ENCODE data around the gene SNTA1. TPM values are rescaled to one million over a fixed set of nuclear protein-coding genes. Genes with fewer than 3 reads are reported as not detected.
A peak's percentile ranks its signal among the peaks of the same experiment; 100 is the strongest.
"Not testable (repeated sequence)": the region's sequence is repeated elsewhere in the genome, so short reads cannot be mapped to it uniquely, and the experiment has no call there.

Gene SNTA1
- total RNA-seq = 1 to 10 TPM; 5.1 to 5.7 TPM
- 1 to 10 TPM; 7.2 to 9.2 TPM for polyA plus RNA-seq

GRCh38 chr20:33443512-33444239 is at the start of gene SNTA1:
Gene SNTA1, minus strand, starts transcription at chr20:33443763. Its CDS starts 143 bp downstream, at chr20:33443620.
- H3K27ac ChIP-seq (ENCODE audit: low read depth, low read length) = peak within 1 kb of the TSS; percentile 74
- no peaks in the 10 kb centered on the region for H3K27me3 Mint-ChIP-seq
- intact Hi-C loops (cut with micrococcal nuclease) = loop anchor here (1.0 to 5.0 kb wide), 8 partner anchors 42 to 669 kb away; partner anchors contain the start of genes ACTL10, CBFA2T2, CDK5RAP1 and CHMP4B

GRCh38 chr20:33490934-33491656 is 47.5 kb upstream of the SNTA1 start:
- H3K4me1 Mint-ChIP-seq = peaks cover 12 to 33% (median 22%) of the 10 kb centered on the region in 4 donors
- H3K4me1 ChIP-seq (ENCODE audit: insufficient read depth, low read length) = peaks cover 20% of the 10 kb centered on the region
- no peaks in the 10 kb centered on the region for H3K27me3 ChIP-seq (ENCODE audit: insufficient read depth, low read length)
- peak overlapping the region; percentile 82 to 95 (median 92) for H3K27ac Mint-ChIP-seq
- H3K27ac ChIP-seq (ENCODE audit: low read depth, low read length) = peak overlapping the region; percentile 89
- peak overlapping the region; percentile 85 to 96 (median 90) for H3K4me3 Mint-ChIP-seq
- H3K9me3 Mint-ChIP-seq = no peaks in the 10 kb centered on the region
- peaks cover 0 to 10% of the 10 kb centered on the region in 2 donors for H3K36me3 Mint-ChIP-seq
- intact Hi-C loops (cut with micrococcal nuclease) = loop anchor here (1.0 kb wide), 2 partner anchors 47 to 175 kb away; partner anchors contain the start of gene ACTL10
- POLR2A ChIA-PET (ENCODE audit: partially characterized antibody) = interaction anchor here (1.0 to 2.9 kb wide), 22 partner anchors 10 to 1382 kb away, joined by 3 to 47 read pairs (median 6); partner anchors contain the start of genes ACTL10, CDK5RAP1, CHMP4B and EIF2S2
- DNase-seq = no peak
- no peaks in the 10 kb centered on the region for H3K27me3 Mint-ChIP-seq
- CTCF ChIA-PET (ENCODE audit: partially characterized antibody) = interaction anchor here (1.2 to 1.6 kb wide), 2 partner anchors 173 to 194 kb away, joined by 3 to 8 read pairs; no protein-coding TSS in a partner anchor
- peak overlapping the region; percentile 73 to 76 for H3K4me3 ChIP-seq (ENCODE audit: low read length in 2 of 2)
- no peaks in the 10 kb centered on the region for H3K9me3 ChIP-seq (ENCODE audit: control insufficient read depth in 1 of 2, low read length in 2 of 2)
- H3K36me3 ChIP-seq (ENCODE audit: insufficient read depth, low read length) = no peaks in the 10 kb centered on the region

More at GRCh38 chr20:33443512-33444239, at the start of gene SNTA1:
- H3K36me3 Mint-ChIP-seq = peaks cover 0 to 6% of the 10 kb centered on the region in 2 donors
- peaks cover 14 to 28% (median 22%) of the 10 kb centered on the region in 4 donors for H3K4me1 Mint-ChIP-seq
- ChIA-PET CTCF (ENCODE audit: partially characterized antibody) (interaction anchor here (0.5 to 1.8 kb wide), 7 partner anchors 42 to 1808 kb away, joined by 3 to 7 read pairs (median 3); partner anchors contain the start of genes ACTL10, CBFA2T2 and CDK5RAP1), POLR2A (ENCODE audit: partially characterized antibody) (interaction anchor here (0.6 to 3.4 kb wide), 21 partner anchors 12 to 668 kb away, joined by 3 to 22 read pairs (median 4); partner anchors contain the start of genes ACTL10, C20orf144, CBFA2T2 and CDK5RAP1)
- peak within 1 kb of the TSS; percentile 42 to 85 for H3K4me3 ChIP-seq (ENCODE audit: low read length in 2 of 2)
- no peaks in the 10 kb centered on the region for H3K27me3 ChIP-seq (ENCODE audit: insufficient read depth, low read length)
- H3K9me3 Mint-ChIP-seq = peaks cover 0 to 2% (median 0%) of the 10 kb centered on the region in 8 donors
- no peaks in the 10 kb centered on the region for H3K9me3 ChIP-seq (ENCODE audit: control insufficient read depth in 1 of 2, low read length in 2 of 2)
- H3K4me1 ChIP-seq (ENCODE audit: insufficient read depth, low read length) = peaks cover 17% of the 10 kb centered on the region
- peak within 1 kb of the TSS; percentile 90 to 97 (median 94) for H3K27ac Mint-ChIP-seq
- H3K4me3 Mint-ChIP-seq = peak within 1 kb of the TSS; percentile 92 to 97 (median 92)
- H3K36me3 ChIP-seq (ENCODE audit: insufficient read depth, low read length) = no peaks in the 10 kb centered on the region
- DNase-seq = peak; percentile 80 to 88 (median 81)

GRCh38 chr20:33490023-33490933 is 46.7 kb upstream of the SNTA1 start, which contains the start of gene CBFA2T2:
Gene CBFA2T2, plus strand, starts transcription at chr20:33490096. Its CDS starts 172 bp downstream, at chr20:33490268.
- Mint-ChIP-seq H3K4me1 (peaks cover 8 to 29% (median 18%) of the 10 kb centered on the region in 4 donors), H3K4me3 (peak within 1 kb of the TSS; percentile 85 to 96 (median 90)), H3K36me3 (peaks cover 0 to 10% of the 10 kb centered on the region in 2 donors), H3K9me3 (no peaks in the 10 kb centered on the region), H3K27me3 (no peaks in the 10 kb centered on the region), H3K27ac (peak within 1 kb of the TSS; percentile 92 to 95 (median 95))
- ChIA-PET CTCF (ENCODE audit: partially characterized antibody) (interaction anchor here (0.7 to 1.8 kb wide), 9 partner anchors 33 to 242 kb away, joined by 3 to 9 read pairs (median 4); partner anchors contain the start of genes PXMP4 and SNTA1), POLR2A (ENCODE audit: partially characterized antibody) (interaction anchor here (0.5 to 2.9 kb wide), 34 partner anchors 10 to 1381 kb away, joined by 3 to 47 read pairs (median 5); partner anchors contain the start of genes ACTL10, CDK5RAP1, CHMP4B and EIF2S2)
- no peaks in the 10 kb centered on the region for H3K27me3 ChIP-seq (ENCODE audit: insufficient read depth, low read length)
- intact Hi-C loops (cut with micrococcal nuclease) = loop anchor here (1.0 kb wide), 2 partner anchors 46 to 176 kb away; partner anchors contain the start of gene ACTL10
- no peaks in the 10 kb centered on the region for H3K36me3 ChIP-seq (ENCODE audit: insufficient read depth, low read length)
- H3K9me3 ChIP-seq (ENCODE audit: control insufficient read depth in 1 of 2, low read length in 2 of 2) = no peaks in the 10 kb centered on the region
- peaks cover 16% of the 10 kb centered on the region for H3K4me1 ChIP-seq (ENCODE audit: insufficient read depth, low read length)
- DNase-seq = no peak
- H3K4me3 ChIP-seq (ENCODE audit: low read length in 2 of 2) = peak within 1 kb of the TSS; percentile 73 to 76
- peak within 1 kb of the TSS; percentile 89 for H3K27ac ChIP-seq (ENCODE audit: low read depth, low read length)

- intact Hi-C loops (cut with micrococcal nuclease) = loop anchor here (1.0 kb wide), 5 partner anchors 45 to 231 kb away; partner anchors contain the start of genes ACTL10 and PXMP4
- Mint-ChIP-seq H3K27ac (peak overlapping the region; percentile 92 to 95 (median 94)), H3K36me3 (peaks cover 0 to 10% of the 10 kb centered on the region in 2 donors), H3K4me3 (peak overlapping the region; percentile 81 to 96 (median 86)), H3K27me3 (no peaks in the 10 kb centered on the region), H3K4me1 (peaks cover 8 to 24% (median 18%) of the 10 kb centered on the region in 4 donors), H3K9me3 (no peaks in the 10 kb centered on the region)
- H3K27me3 ChIP-seq (ENCODE audit: insufficient read depth, low read length) = no peaks in the 10 kb centered on the region
- peak overlapping the region; percentile 61 to 70 for H3K4me3 ChIP-seq (ENCODE audit: low read length in 2 of 2)
- ChIA-PET POLR2A (ENCODE audit: partially characterized antibody) (interaction anchor here (0.5 to 2.9 kb wide), 34 partner anchors 10 to 1380 kb away, joined by 3 to 47 read pairs (median 5); partner anchors contain the start of genes ACTL10, CDK5RAP1, CHMP4B and EIF2S2), CTCF (ENCODE audit: partially characterized antibody) (interaction anchor here (0.7 to 1.8 kb wide), 9 partner anchors 32 to 243 kb away, joined by 3 to 9 read pairs (median 4); partner anchors contain the start of genes PXMP4 and SNTA1)
- H3K27ac ChIP-seq (ENCODE audit: low read depth, low read length) = peak overlapping the region; percentile 89
- peak; percentile 98 to 99 (median 99) for DNase-seq
- no peaks in the 10 kb centered on the region for H3K36me3 ChIP-seq (ENCODE audit: insufficient read depth, low read length)
- H3K9me3 ChIP-seq (ENCODE audit: control insufficient read depth in 1 of 2, low read length in 2 of 2) = no peaks in the 10 kb centered on the region
- H3K4me1 ChIP-seq (ENCODE audit: insufficient read depth, low read length) = peaks cover 16% of the 10 kb centered on the region
These were observed 46.0 kb upstream of the SNTA1 start for GRCh38 chr20:33489495-33490022.

GRCh38 chr20:33488661-33489494 is 45.3 kb upstream of the SNTA1 start:
- H3K27me3 Mint-ChIP-seq; H3K9me3 ChIP-seq (ENCODE audit: control insufficient read depth in 1 of 2, low read length in 2 of 2); H3K36me3 Mint-ChIP-seq; H3K36me3 ChIP-seq (ENCODE audit: insufficient read depth, low read length); DNase-seq; H3K27me3 ChIP-seq (ENCODE audit: insufficient read depth, low read length); H3K9me3 Mint-ChIP-seq: not testable (repeated sequence)
- peaks cover 16% of the 10 kb centered on the region for H3K4me1 ChIP-seq (ENCODE audit: insufficient read depth, low read length)
- peak overlapping the region in 1 of 2 donors; percentile 70 for H3K4me3 ChIP-seq (ENCODE audit: low read length in 2 of 2)
- H3K4me3 Mint-ChIP-seq = peak overlapping the region in 3 of 8 donors; percentile 15 to 29 (median 21)
- H3K4me1 Mint-ChIP-seq = peaks cover 8 to 24% (median 18%) of the 10 kb centered on the region in 4 donors
- peak overlapping the region; percentile 55 to 95 (median 70) for H3K27ac Mint-ChIP-seq
- intact Hi-C loops (cut with micrococcal nuclease) = loop anchor here (1.0 kb wide), 3 partner anchors 66 to 231 kb away; partner anchors contain the start of gene PXMP4
- POLR2A ChIA-PET (ENCODE audit: partially characterized antibody) = interaction anchor here (1.0 to 2.9 kb wide), 23 partner anchors 9 to 953 kb away, joined by 3 to 47 read pairs (median 6); partner anchors contain the start of genes ACTL10, CDK5RAP1, CHMP4B and EIF2S2
- CTCF ChIA-PET (ENCODE audit: partially characterized antibody) = interaction anchor here (0.7 to 1.8 kb wide), 7 partner anchors 45 to 243 kb away, joined by 3 to 9 read pairs (median 4); partner anchors contain the start of genes PXMP4 and SNTA1
- H3K27ac ChIP-seq (ENCODE audit: low read depth, low read length) = peak overlapping the region; percentile 89

Data from CD4-positive, alpha-beta memory T cell (primary cell).